ENCODE data around the gene PIK3R1.

Gene PIK3R1

GRCh38 chr5:68299105-68299504, 83.5 kb downstream of the PIK3R1 start:
- no peak for DNase-seq (ENCODE audit: low read depth)

GRCh38 chr5:68299575-68299974, 84.0 kb downstream of the PIK3R1 start:
- no peak for DNase-seq (ENCODE audit: low read depth)

- DNase-seq (ENCODE audit: low read depth) = no peak
These were observed 87.6 kb downstream of the PIK3R1 start for GRCh38 chr5:68303038-68303738.

GRCh38 chr5:68303754-68304420, 88.3 kb downstream of the PIK3R1 start:
- no peak for DNase-seq (ENCODE audit: low read depth)

- no peak for DNase-seq (ENCODE audit: low read depth)
These were observed 89.0 kb downstream of the PIK3R1 start for GRCh38 chr5:68304421-68305052.

- no peak for DNase-seq (ENCODE audit: low read depth)
These were observed 89.8 kb downstream of the PIK3R1 start for GRCh38 chr5:68305223-68305870.

GRCh38 chr5:68306361-68307014, 90.9 kb downstream of the PIK3R1 start:
- no peak for DNase-seq (ENCODE audit: low read depth)

GRCh38 chr5:68313336-68313735, 97.8 kb downstream of the PIK3R1 start:
- no peak for DNase-seq (ENCODE audit: low read depth)

- DNase-seq (ENCODE audit: low read depth) = no peak
These were observed 98.9 kb downstream of the PIK3R1 start for GRCh38 chr5:68314465-68314864.

DNA sequence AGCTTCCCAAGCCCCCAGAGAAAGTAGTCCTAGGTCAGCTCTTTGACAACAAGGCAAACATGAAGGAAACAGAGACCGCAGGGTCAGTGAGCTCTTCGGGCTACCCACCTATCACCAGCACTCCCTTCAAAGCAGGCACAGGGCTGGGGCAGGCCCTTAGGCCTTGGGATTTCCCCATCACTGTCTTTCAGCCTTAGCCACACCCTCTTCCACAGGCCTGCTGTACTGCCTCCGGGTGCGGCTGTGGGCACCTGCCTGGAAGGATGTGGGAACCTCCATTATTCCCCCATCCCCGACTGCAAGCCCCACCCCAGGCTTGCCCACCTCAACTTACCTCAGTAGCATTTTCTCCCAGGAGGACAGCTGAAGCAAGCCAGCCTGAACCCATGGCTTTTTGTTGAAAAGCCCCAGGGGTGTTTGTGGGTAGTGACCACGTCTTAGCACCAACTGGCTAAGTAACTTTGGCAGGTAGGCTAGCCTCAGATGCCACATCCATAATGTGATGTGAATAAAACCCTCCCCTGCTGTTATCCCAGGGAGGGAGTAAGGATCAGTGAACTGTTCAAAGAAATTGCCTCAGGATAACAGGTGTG, 100.2 kb downstream of the PIK3R1 start:
- DNase-seq (ENCODE audit: low read depth) = no peak

GRCh38 chr5:68316469-68316868, 100.9 kb downstream of the PIK3R1 start:
- no peak for DNase-seq (ENCODE audit: low read depth)

DNA sequence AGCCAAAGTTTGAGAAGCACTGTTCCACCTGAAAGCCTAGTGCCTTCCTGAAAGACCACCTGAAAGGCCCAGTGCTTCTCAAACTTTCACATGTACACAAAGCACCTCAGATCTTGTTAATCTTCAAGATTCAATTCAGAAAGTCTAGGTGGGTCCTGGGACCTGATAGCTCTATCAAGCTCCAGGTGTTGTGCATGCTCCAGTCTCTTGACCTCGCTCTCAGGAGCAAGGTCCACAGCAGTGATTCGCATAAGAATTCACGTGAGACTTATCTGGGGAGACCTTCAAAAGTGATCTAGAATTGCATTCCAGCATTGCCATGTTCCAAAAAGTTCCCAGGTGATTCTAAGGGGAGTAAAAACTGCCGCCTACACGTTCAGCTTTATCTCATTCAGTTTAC, 102.1 kb downstream of the PIK3R1 start:
- DNase-seq (ENCODE audit: low read depth) = no peak

- DNase-seq (ENCODE audit: low read depth) = no peak
These were observed 103.6 kb downstream of the PIK3R1 start for GRCh38 chr5:68318955-68319705.

GRCh38 chr5:68319706-68320412, 104.3 kb downstream of the PIK3R1 start:
- no peak for DNase-seq (ENCODE audit: low read depth)

- no peak for DNase-seq (ENCODE audit: low read depth)
These were observed 104.9 kb downstream of the PIK3R1 start for GRCh38 chr5:68320413-68320986.

DNA sequence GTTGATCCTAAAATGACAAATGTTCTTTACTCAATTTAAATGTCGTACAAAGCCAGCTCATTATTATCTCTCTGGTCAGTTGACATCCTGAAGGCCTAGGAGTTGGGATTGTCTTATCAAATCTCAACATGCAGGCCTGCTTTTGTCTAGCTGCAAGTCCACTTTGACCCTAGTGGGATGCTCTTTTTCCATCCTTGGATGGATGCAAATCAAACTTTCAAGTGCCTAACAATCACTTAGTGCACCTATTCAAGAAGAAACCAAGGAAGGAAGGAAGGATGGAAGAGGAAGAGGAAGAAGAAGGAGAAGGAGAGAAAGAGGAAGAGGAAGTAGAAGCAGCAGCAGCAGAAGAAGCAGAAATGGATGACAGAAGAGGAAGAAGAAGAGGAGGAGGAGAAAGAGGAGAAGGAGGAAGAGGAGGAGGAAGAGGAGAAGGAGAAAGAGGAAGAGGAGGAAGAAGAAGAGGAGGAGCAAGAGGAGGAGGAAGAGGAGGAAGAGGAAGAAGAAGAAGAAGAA, 109.6 kb downstream of the PIK3R1 start:
- DNase-seq (ENCODE audit: low read depth) = no peak

DNA sequence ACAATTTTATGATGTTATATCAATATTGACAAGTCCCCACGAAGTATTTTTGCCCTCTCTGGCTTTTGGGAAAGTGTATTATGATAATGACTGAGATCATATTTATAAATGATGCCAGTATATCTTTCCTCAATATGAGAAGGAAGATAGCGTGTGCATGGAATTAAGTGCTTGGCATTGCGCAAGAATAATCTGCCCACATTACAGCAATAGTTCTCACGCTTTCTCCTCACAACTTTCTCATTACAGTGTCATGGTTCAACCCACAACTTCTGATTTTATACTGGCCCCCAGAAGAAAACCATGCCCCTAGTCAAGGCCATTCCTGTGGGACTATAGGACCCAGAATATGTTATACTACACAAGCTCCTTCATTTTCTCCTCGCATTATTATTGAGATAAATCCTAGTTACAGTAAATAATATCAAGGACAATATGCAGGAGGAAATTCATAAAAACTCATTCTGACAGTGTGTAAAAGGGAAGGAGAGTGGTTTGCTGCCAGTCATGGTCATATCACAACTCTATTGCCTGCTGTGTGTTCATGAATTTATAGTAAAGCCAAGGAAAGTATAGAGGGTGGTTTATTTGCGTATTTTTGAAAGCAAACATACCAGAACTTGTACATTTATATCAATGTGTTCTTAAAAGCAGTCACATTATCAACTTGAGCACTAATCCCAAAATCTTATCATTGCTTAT, 114.1 kb downstream of the PIK3R1 start:
- no peak for DNase-seq (ENCODE audit: low read depth)

DNA sequence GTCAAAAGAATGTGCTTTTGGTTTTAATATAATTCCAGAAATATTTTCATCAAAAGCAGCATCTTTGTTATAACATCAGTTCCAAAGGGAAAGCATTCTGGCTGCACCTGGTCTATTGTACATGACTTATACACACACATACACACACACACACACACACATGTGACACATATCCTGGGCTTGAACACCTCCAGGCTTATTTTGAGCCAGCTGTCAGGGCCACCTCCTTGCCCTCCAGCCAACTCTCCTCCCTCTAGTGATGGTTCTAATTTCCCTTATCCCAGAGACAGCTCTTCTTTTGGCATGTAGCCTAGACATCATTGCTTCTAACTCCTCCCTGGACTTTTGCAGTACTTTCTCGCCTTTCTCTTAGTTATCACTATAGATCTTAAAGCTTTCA, 115.0 kb downstream of the PIK3R1 start:
- no peak for DNase-seq (ENCODE audit: low read depth)

All from activated T-cell treated with anti-CD3 and anti-CD28 coated beads for 24 hours (primary cell).